Naive B cell (primary cell): ENCODE data around the gene OOSP4A. TPM values are rescaled to one million over a fixed set of nuclear protein-coding genes. Genes with fewer than 3 reads are reported as not detected.

Experiments used
- ATAC-seq, 2 donors: fragments of 150-1000 bp; cut with Tn5 transposase; 2 replicates each; pipeline ENCODE4 v1.10.0; 2021; ENCODE audit warnings: low read depth in 2 of 2, mild to moderate bottlenecking in 2 of 2, moderate library complexity in 2 of 2
- DNase-seq: peaks from one replicate; pipeline ENCODE4 v3.0.0; 2022
- H3K27ac Mint-ChIP-seq, 6 donors: one replicate each; pipeline ENCODE4 v1.8.0; 2020 to 2022; ENCODE audit warnings: mild to moderate bottlenecking in 6 of 6, mixed read lengths in 6 of 6, moderate library complexity in 5 of 6, inconsistent platforms in 2 of 6
- H3K27me3 Mint-ChIP-seq, 3 donors: one replicate each; pipeline ENCODE4 v1.8.0; 2021 to 2022; ENCODE audit warnings: mixed read lengths in 3 of 3, mild to moderate bottlenecking in 1 of 3
- H3K36me3 Mint-ChIP-seq, 2 donors: one replicate each; pipeline ENCODE4 v1.8.0; 2020 to 2022; ENCODE audit warnings: mixed read lengths in 2 of 2, inconsistent platforms in 1 of 2, mild to moderate bottlenecking in 1 of 2
- H3K4me1 Mint-ChIP-seq, 3 donors: one replicate each; pipeline ENCODE4 v1.8.0; 2020 to 2022; ENCODE audit warnings: mixed read lengths in 3 of 3, inconsistent platforms in 1 of 3, mild to moderate bottlenecking in 1 of 3, moderate library complexity in 1 of 3
- H3K4me3 Mint-ChIP-seq, 8 donors: one replicate each; pipeline ENCODE4 v1.8.0; 2020 to 2022; ENCODE audit warnings: mild to moderate bottlenecking in 8 of 8, mixed read lengths in 8 of 8, moderate library complexity in 8 of 8, inconsistent platforms in 2 of 8
- H3K9me3 Mint-ChIP-seq, 7 donors: one replicate each; pipeline ENCODE4 v1.8.0; 2020 to 2022; ENCODE audit warnings: mixed read lengths in 7 of 7, mild to moderate bottlenecking in 5 of 7, inconsistent platforms in 2 of 7, moderate library complexity in 1 of 7
- polyA plus RNA-seq, 6 donors: library from polyadenylated mRNA; unstranded; fragments of 300-500 nt; fragmentation: Illumina TruSeq; gene quantifications; one replicate each; pipeline ENCODE4 v1.2.3, GENCODE V29; 2021; ENCODE audit warnings: low read depth in 6 of 6

Gene OOSP4A
- polyA plus RNA-seq, 6 donors from 2014 or later, result not detected

DNA sequence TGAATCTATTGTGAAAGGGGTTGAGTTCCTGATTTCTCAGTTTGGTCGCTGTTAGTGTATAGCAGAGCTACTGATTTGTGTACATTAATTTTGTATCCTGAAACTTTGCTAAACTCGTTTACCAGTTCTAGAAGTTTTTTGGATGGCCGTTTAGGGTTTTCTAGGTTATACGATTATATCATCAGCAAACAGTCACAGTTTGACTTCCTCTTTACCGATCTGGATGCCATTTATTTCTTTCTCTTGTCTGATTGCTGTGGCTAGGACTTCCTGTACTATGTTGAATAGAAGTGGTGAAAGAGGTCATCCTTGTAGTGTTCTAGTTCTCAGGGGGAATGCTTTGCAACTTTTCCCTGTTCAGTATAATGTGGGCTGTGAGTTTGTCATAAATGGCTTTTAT lies 28.6 kb downstream of the OOSP4A start:
- H3K27me3 Mint-ChIP-seq, result peaks cover 4 to 25% (median 18%) of the 10 kb centered on the region in 3 donors
- ATAC-seq, result no peak
- no peaks in the 10 kb centered on the region for H3K4me1 Mint-ChIP-seq
- H3K36me3 Mint-ChIP-seq, result peaks cover 7 to 16% of the 10 kb centered on the region in 2 donors
- H3K27ac Mint-ChIP-seq, result no peak overlapping the region
- peaks cover 7 to 55% (median 23%) of the 10 kb centered on the region in 7 donors for H3K9me3 Mint-ChIP-seq
- no peak for DNase-seq
- H3K4me3 Mint-ChIP-seq, result no peak overlapping the region

GRCh38 chr11:59997800-59998199 lies 34.0 kb downstream of the OOSP4A start:
- ATAC-seq, result no peak
- Mint-ChIP-seq H3K9me3 (peaks cover 0 to 17% (median 3%) of the 10 kb centered on the region in 7 donors), H3K27me3 (peaks cover 3 to 34% (median 31%) of the 10 kb centered on the region in 3 donors), H3K4me1 (no peaks in the 10 kb centered on the region), H3K36me3 (peaks cover 0 to 3% of the 10 kb centered on the region in 2 donors), H3K27ac (no peak overlapping the region), H3K4me3 (no peak overlapping the region)
- DNase-seq, result no peak

- no peak overlapping the region for H3K4me3 Mint-ChIP-seq
- ATAC-seq, result no peak
- DNase-seq, result no peak
- peaks cover 0 to 3% (median 0%) of the 10 kb centered on the region in 7 donors for H3K9me3 Mint-ChIP-seq
- H3K36me3 Mint-ChIP-seq, result no peaks in the 10 kb centered on the region
- peaks cover 4 to 30% (median 28%) of the 10 kb centered on the region in 3 donors for H3K27me3 Mint-ChIP-seq
- no peaks in the 10 kb centered on the region for H3K4me1 Mint-ChIP-seq
- no peak overlapping the region for H3K27ac Mint-ChIP-seq
These were observed 35.9 kb downstream of the OOSP4A start for GRCh38 chr11:59999691-60000090.

GRCh38 chr11:60003729-60004128 lies 39.9 kb downstream of the OOSP4A start:
- H3K9me3 Mint-ChIP-seq, result peaks cover 0 to 3% (median 0%) of the 10 kb centered on the region in 7 donors
- H3K27ac Mint-ChIP-seq, result no peak overlapping the region
- no peak overlapping the region for H3K4me3 Mint-ChIP-seq
- no peaks in the 10 kb centered on the region for H3K4me1 Mint-ChIP-seq
- H3K36me3 Mint-ChIP-seq, result no peaks in the 10 kb centered on the region
- DNase-seq, result no peak
- ATAC-seq, result no peak
- H3K27me3 Mint-ChIP-seq, result peaks cover 4 to 29% (median 23%) of the 10 kb centered on the region in 3 donors

DNA sequence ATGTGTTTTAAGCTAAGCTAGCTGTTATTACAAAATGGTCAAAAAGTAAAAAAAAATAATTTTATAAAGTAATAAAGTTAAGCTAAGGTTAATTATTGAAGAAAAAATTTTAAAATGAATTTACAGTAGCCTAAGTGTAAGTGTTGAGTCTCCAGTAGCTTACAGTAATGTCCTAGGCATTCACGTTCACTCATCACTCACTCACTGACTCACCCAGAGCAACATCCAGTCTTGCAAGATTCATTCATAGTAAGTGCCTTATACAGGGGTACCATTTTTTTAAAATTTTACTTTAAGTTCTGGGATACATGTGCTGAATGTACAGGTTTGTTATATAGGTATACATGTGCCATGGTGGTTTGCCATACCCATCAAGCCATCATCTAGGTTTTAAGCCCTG lies 41.5 kb downstream of the OOSP4A start:
- Mint-ChIP-seq H3K4me1 (no peaks in the 10 kb centered on the region), H3K36me3 (no peaks in the 10 kb centered on the region), H3K9me3 (peaks cover 0 to 3% (median 0%) of the 10 kb centered on the region in 7 donors), H3K27me3 (peaks cover 6 to 33% (median 15%) of the 10 kb centered on the region in 3 donors), H3K4me3 (no peak overlapping the region), H3K27ac (no peak overlapping the region)
- DNase-seq (no peak), ATAC-seq (no peak)

GRCh38 chr11:60016881-60017280 lies 53.0 kb downstream of the OOSP4A start, which contains the start of gene OOSP4B:
OOSP4B (plus strand) TSS chr11:60017181.
- H3K36me3 Mint-ChIP-seq, result no peaks in the 10 kb centered on the region
- H3K27ac Mint-ChIP-seq, result no peak within 1 kb of the TSS
- no peaks in the 10 kb centered on the region for H3K4me1 Mint-ChIP-seq
- ATAC-seq, result no peak
- DNase-seq, result no peak
- peaks cover 0 to 20% (median 5%) of the 10 kb centered on the region in 3 donors for H3K27me3 Mint-ChIP-seq
- H3K9me3 Mint-ChIP-seq, result peaks cover 0 to 9% (median 0%) of the 10 kb centered on the region in 7 donors
- H3K4me3 Mint-ChIP-seq, result peak within 1 kb of the TSS in 1 of 8 donors; percentile 10

DNA sequence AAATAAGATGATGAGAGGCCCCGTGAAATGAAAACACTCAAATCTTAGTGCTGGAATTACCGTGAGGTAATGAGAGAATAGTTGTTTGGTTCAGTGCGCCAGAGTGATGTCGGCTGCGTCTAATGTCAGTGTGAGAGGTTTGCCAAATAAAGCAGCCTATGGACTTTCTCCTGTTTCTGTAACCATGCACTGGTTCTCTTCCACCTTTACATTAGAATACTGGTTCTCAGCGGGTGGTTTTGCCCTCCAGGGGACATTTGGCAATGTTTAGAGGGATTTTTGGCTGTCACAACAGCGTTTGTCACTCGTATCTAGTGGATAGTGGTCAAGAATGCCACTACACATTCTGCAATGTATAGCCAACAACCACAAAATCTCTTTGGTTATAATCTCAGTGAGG lies 54.2 kb downstream of the OOSP4A start:
- ATAC-seq (no peak), DNase-seq (no peak)
- no peaks in the 10 kb centered on the region for H3K4me1 Mint-ChIP-seq
- H3K36me3 Mint-ChIP-seq, result no peaks in the 10 kb centered on the region
- no peak overlapping the region for H3K27ac Mint-ChIP-seq
- H3K27me3 Mint-ChIP-seq, result peaks cover 0 to 20% (median 5%) of the 10 kb centered on the region in 3 donors
- no peak overlapping the region for H3K4me3 Mint-ChIP-seq
- H3K9me3 Mint-ChIP-seq, result peaks cover 0 to 5% (median 0%) of the 10 kb centered on the region in 7 donors

Other genes with a start within 250 kb of the OOSP4A start
- 1 to 10 TPM; 3.8 to 7.2 (median 5.7) TPM for gene STX3, start 208.7 kb upstream of the OOSP4A start, polyA plus RNA-seq
- 10 to 100 TPM; 61.8 to 95.9 (median 84.3) TPM for gene MRPL16, start 153.3 kb upstream of the OOSP4A start, polyA plus RNA-seq
- not detected for gene CBLIF, start 118.5 kb upstream of the OOSP4A start, polyA plus RNA-seq
- not detected for gene TCN1, start 97.5 kb upstream of the OOSP4A start, polyA plus RNA-seq
- not detected for gene OOSP3, start 85.3 kb upstream of the OOSP4A start, polyA plus RNA-seq
- gene OOSP1, start 25.6 kb upstream of the OOSP4A start, polyA plus RNA-seq, result not detected
- gene OOSP4B, start 53.1 kb downstream of the OOSP4A start, polyA plus RNA-seq, result not detected
- gene OOSP2, start 76.4 kb downstream of the OOSP4A start, polyA plus RNA-seq, result not detected
- under 1 TPM in 1 of 6 donors, not detected in 5; 0.57 TPM for gene MS4A3, start 92.6 kb downstream of the OOSP4A start, polyA plus RNA-seq
- not detected for gene MS4A2, start 124.6 kb downstream of the OOSP4A start, polyA plus RNA-seq
- gene MS4A6A, start 219.1 kb downstream of the OOSP4A start, polyA plus RNA-seq, result 10 to 100 TPM in 2 of 6 donors, 1 to 10 TPM in 4; 1.5 to 11.3 (median 3.3) TPM